Hepatocyte (in vitro differentiated cells): ENCODE data around the gene VRK3.

Experiments used
- EZH2 ChIP-seq: fragments of 200-600 bp; sonication (generic); IDR thresholded peaks from 2 replicates; pipeline ENCODE4 v1.6.1; 2016; ENCODE audit warnings: antibody characterized with exemption, mild to moderate bottlenecking, borderline replicate concordance
- EZH2phosphoT487 ChIP-seq: fragments of 200-600 bp; sonication (generic); IDR thresholded peaks from one replicate; pipeline ENCODE4 v1.6.1; 2018; ENCODE audit warnings: antibody characterized with exemption, mild to moderate bottlenecking, low read depth, moderate library complexity; ENCODE audit not compliant: unreplicated experiment, severe bottlenecking
- TF ChIP-seq, protein P1 (sequence below): fragments of 200-600 bp; sonication (generic); IDR thresholded peaks from 2 replicates; pipeline ENCODE4 v1.5.1; 2016; ENCODE audit warnings: antibody characterized with exemption, mild to moderate bottlenecking; ENCODE audit not compliant: poor library complexity

DNA sequence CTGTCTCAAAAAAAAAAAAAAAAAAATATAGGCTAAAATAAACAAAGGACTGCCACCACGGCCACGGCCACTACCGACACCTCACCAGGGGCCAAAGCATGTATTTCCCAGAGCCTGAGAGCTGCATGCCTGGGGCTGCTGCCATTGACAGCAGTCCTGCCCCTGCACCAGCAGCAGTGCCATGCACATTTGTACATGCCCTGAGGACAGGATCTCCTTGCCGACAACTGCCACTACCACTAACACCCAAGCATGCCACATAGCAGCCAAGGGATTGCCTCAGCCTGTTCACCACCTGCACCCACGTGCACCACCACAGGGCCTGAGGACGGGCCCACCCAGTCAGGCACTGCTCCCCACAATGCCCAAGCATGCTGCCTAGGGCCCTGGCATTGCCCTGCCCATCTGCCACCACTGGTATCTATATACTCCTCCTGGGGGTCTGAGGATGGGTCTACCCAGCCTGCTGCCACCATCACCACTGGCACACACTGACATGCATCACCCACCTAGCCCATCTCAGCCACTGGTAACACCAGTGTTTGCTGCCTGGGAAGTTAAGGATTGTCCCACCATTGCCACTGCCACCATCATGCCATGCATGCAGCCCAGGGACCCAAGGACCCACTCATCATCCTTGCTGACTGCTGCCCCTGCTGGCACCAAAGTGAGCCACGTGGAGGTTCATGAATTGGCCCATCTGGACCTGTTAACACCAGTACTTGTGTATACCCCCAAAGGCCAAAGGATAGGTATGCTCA is 85.3 kb downstream of the VRK3 start:
- TF ChIP-seq, protein P1, sequence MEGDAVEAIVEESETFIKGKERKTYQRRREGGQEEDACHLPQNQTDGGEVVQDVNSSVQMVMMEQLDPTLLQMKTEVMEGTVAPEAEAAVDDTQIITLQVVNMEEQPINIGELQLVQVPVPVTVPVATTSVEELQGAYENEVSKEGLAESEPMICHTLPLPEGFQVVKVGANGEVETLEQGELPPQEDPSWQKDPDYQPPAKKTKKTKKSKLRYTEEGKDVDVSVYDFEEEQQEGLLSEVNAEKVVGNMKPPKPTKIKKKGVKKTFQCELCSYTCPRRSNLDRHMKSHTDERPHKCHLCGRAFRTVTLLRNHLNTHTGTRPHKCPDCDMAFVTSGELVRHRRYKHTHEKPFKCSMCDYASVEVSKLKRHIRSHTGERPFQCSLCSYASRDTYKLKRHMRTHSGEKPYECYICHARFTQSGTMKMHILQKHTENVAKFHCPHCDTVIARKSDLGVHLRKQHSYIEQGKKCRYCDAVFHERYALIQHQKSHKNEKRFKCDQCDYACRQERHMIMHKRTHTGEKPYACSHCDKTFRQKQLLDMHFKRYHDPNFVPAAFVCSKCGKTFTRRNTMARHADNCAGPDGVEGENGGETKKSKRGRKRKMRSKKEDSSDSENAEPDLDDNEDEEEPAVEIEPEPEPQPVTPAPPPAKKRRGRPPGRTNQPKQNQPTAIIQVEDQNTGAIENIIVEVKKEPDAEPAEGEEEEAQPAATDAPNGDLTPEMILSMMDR = no peak
- TF ChIP-seq EZH2 = no peak
- TF ChIP-seq EZH2phosphoT487 = no peak
